Measurements from ENCODE around the gene DNAH5. TPM values are rescaled to one million over a fixed set of nuclear protein-coding genes. Genes with fewer than 3 reads are reported as not detected.

Gene DNAH5
- polyA plus RNA-seq, 10 donors: 0.26 to 1.8 (median 0.65) TPM

DNA sequence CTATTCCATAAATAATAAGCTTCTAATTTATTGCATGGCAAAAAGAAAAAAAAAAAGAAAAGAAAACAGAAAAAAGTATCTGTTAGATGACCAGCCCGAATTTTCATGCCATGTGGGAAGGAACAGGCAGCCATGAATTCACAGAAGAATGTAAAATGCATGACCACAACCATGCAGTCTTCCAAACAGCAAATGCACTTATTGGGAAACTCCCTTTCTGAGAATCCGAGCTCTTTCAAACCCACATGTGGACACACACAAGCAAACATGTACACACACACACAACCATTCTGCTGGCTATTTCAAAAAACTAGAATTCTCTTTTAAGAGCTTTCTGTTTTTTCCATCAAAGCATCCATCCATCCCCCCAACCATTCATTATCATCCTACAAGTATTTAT, 236.1 kb downstream of the DNAH5 start:
- DNase-seq: no peak

DNA sequence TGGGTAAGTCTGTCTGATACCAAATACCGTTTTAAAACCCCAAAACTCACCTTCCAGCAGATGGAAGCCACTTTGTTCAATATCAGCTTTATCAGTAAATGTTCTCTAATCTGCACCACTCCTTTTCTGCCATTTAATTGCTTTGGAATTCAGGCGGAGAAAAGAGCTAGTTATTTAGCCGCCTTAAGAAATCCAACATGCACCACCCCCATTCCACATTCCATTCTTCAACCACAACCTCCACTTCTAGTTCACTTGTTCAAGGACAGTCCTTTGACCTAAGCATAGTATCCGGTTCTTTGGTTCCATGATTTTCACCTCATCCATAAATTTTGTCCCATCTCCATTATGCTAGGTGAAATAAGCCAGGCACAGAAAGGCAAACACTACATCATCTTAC, 240.1 kb downstream of the DNAH5 start:
- DNase-seq: no peak

DNA sequence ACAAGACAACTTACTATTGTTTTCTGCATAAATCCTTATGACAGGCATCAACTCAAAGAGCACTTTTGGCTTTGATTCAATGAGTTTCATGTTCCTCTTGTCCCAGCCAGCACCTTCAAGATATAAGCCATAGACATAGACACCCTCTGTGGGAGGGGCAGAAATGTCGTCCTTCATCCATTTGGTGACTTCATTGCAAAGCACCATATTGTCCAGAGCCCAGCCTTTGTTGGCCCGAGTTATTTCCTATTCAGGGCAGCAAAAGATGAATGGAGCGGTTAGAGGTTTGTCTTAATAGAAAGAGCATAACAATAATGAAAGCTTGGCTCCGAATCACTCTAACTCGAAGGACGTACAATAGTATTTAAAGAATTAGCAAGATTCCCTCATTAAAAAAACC, 243.9 kb downstream of the DNAH5 start:
- DNase-seq: no peak

DNA sequence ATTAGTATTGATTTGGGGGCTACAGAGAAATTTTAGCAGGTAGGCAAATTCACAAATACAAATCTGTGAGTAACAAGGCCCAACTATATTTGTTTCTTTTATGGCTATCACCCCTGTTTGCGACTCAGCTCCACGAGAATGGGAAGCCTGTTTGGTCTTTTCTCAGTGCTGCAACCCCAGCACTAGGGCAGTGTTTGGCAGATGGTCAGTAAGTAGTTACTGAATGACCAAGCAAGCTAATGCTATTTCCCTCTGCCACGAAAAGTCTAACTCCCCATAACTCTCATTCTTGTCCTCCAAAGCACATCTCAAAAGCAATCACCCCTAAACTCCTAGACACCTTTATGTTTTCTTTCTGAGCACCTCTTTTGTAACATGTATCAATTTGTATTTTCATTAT, 245.6 kb downstream of the DNAH5 start:
- DNase-seq: no peak

DNA sequence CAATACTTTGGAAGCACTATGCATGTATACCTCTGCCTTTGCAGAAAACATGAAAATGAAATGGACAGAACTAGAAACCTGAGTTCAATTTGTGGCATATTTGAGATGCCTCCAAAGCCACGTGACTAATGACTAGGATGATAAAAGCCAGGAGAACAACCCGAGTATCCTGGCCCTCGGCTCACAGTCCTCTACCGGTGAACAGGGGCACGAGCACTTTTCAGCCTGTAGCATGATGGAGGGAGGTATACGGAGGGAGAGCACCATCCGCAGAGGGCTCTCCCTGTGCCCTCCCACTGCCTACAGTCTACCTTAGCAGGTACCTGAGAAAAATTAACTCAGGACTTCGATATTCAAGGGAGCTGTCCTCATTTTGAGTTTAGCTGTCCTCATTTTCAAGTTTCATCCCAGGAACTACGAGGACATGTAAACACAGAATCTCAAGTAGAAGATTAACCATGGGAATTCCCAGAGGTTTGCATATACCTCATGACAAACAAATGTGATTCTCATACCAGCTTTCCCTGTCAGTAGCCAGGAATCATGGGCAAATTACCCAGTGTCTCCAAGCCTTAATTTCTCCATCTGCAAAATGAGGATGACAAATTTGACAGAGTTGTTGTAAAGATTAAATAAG, 249.3 kb downstream of the DNAH5 start:
- DNase-seq: no peak

DNA sequence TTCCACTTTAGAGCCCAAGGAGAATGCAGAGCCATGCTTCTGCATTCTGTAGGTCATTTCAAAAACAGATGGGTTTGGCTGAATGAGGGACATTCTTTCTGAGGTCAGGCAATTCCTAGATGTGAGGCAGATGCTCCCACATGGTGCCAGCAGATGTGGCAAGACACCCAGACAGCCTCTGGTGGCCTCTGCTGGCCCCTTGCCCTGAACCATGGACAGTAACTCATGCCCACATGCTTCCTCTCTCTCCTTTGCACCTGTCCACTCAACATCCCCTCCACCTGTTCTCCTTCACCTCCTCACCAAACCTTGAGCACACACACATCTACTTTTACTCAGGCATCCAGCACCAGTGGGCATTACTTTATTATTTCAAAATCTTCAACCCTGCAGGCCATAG, 252.3 kb downstream of the DNAH5 start:
- no peak for DNase-seq

DNA sequence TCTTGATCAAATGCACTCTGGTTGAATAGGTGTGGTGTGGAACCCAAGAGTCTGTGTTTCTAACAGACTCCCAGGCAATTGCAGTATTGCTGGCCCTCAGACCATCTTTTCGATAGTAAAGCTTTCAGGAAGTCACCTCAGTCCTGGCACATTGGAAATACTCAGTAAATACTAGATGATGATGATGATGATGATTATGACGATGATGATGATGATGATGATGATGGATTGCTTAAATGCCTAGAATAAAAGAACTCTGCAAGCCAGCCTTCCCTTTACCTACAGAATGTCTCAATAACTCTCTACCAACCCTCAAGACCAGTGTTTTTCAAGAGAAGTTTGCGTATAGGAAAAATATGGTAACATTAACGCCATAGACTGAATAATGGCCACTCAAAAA, 268.0 kb downstream of the DNAH5 start:
- no peak for DNase-seq

DNA sequence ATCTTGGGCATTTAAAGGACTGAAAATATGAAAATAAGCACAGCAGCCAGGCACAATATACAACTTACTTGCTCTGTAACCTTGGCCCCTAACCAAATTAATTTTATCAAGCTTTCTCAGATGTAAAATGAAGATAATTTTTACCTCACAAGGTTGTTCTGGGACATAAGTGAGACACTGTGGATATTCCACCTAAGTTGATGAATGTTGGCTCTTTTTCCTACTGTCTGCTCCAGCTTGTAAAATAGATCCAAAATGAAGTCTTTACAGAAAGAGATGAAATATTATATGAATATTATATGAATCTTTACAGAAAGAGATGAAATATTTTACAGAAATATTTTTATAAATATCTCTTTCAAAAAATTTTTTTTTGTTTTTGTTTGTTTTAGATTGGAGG, 270.1 kb downstream of the DNAH5 start:
- DNase-seq: peak in 2 of 3 donors; percentile 14

DNA sequence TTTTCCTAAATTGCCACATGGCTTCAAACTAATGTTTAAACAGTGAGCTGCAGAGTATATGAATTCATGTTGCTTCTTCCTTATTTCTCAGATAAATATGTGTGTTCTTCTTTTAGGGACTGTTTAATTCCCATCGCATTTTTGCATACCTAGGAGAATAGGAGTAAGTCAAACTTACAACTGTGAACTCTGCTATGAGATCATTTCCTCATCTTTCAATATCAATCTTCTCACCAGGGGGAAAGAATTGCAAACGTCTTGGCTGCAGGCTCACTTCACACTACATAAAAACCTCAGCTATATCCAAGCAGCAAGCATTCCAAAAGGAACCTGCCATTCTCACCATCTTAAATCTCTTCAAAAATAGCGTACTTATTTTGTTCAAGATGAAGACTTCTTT, 271.0 kb downstream of the DNAH5 start:
- peak in 2 of 3 donors; percentile 48 to 56 for DNase-seq

DNA sequence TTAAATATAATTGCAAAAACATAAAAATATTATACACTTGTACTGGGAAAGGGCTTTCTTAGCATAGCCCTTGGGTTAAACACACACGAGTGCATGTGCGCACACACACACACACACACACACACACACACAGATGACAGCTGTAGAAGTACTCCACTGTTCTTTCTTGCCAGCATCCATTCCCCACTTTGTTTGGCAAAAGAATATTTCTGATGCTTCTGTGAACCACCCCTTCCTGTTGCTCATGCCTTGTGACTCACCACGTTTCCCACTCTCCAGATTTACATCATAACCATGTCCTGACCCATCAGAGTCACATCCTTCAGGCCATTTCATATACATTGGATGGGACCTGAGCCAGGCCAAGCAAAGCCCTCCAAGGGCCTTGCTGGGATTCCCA, 280.1 kb downstream of the DNAH5 start:
- DNase-seq: peak in 1 of 3 donors; percentile 86

DNA sequence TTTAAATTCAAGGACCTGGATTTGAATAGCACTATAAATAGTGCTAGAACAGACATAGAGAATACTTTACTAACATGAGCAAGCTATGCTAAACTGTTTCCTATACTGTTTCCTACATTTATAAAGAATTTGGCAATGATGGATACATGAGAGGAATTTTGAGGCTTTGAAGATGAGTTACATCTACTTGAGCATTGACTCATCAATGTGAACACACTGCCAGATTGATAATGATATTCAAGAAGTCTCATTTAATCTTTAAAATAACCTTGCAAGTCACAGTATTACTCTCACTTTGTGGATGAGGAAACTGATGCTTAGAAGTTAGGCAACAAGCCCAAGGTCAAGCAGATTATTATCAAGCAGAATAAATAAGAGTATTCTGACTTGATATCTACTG, 281.9 kb downstream of the DNAH5 start:
- DNase-seq: peak in 1 of 3 donors; percentile 28

DNA sequence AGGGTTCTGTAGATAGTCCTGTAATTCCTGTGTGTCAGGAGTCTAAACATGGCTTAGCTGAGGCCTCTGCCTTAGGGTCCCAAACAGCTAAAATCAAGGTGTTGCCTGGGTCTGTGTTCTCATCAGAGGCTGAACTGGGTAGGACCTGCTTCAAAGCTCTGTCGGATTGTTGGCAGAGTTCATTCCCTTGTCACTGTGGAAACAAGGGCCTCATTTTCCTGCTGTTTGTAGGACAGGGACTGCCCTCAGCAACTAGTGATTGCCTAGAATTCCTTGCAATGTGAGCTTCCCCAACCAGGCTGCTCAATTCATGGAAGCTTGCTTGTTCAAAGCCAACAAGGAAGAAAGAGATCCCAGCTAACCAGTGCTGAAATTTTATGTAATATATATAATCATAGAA, 283.2 kb downstream of the DNAH5 start:
- no peak for DNase-seq

DNA sequence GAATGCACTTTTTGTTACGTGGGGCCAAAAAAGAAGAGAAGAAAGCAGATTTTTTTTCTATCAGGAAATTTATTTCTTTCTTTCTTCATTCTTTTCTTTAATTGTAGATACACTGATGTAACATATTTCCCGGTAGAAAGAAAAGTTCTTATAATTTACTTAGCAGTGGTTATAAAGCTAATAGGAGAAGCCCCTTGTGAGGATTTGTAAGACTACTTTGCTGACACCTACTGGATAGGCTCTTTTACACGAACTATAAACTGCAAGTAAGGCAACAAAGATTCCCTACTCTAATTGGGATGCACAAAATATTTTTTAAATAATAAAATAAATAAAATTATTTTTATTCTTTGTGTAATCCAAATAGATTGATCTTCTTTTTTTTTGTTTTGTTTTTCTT, 284.4 kb downstream of the DNAH5 start:
- DNase-seq: no peak

DNA sequence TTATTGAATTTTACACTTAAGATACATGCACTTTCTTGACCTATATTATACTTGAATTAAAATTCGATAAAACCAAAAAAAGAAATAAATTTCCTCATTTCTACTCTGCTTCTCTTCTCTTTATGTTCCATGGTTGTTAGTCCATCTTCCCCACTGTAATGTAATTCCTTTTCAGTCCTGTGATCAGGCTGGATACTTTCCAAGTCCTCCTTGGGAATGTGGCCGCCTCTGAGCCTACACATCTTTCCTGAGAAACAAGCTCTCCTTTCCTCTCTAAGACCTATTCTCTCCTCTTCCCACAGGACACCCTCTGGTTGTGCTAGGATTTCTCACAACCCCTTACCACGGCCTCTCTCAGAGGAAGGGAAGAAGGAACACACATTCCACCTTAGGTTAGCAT, 285.1 kb downstream of the DNAH5 start:
- DNase-seq: peak in 1 of 3 donors; percentile 2

DNA sequence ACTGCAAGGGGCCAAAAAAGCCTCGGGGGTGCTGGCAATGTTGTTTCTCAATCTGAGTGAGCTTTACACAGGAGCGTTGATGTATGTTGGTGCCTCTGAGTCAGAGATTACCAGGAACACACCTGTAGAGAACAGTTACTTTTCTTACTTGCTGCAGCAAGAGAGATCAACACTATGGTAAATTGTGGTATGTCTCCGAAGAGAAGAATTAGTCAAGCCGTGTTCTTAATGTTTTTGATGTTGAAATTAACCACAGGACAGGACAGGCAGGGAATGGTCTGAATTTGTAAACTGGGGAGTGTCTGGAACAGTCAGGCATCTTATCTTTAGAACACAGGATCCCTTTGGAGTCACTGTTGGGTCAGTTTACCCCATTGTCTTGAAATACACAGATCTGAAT, 285.7 kb downstream of the DNAH5 start:
- DNase-seq: no peak

DNA sequence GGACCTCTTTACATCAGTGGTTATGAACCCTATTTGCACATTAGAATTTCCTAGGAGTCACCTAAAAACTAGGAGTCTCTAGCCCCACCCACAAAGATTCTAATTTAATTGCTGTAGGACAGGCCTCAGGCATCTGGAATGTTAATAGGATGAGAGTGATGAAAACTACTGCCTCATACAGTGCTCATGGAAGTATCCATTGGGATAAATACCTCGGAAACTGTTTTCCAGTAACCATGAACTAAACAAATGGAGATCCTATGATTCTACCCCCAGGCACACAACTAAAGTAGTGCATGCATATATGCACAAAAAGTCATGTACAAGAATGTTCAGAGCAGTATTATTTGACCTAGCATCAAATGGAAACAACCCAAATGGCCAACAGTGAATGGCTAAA, 286.3 kb downstream of the DNAH5 start:
- no peak for DNase-seq

DNA sequence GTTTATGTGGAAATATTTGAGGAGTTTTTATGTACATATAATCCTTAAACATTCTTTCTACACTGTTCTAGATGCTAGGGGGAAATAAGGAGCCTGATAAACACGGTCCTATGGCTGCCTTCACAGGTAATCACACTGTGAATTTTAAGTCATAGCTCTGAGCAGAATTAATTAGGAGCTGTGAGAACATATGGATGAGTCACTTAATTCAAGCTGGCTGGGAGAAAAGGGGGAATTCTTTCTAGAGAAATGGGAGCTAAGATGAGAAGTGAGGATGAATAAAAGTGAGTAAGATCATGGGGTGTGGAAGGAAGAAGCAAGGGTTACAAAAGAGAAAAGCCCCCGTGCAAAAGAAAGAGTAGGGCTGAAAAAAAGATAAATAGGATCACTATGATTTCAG, 290.8 kb downstream of the DNAH5 start:
- no peak for DNase-seq

DNA sequence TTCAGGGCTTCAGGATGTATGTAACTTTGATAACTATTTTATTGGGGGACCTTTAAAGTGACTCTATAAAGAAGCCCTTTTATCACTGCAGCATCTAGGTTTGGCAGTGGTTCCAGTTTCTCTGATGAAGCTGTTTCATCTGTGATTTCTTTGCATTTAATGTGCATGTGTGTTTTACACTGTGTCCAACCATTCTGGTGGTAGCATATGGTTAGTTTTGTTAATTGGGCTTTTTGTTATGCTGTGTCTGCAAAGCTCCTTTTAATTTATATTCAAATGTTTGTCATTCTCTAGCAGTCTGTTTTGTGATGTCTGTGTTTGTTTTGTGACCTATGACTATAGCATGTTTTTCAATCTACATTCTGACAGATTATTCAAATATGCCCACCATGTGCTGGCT, 294.8 kb downstream of the DNAH5 start:
- no peak for DNase-seq

DNA sequence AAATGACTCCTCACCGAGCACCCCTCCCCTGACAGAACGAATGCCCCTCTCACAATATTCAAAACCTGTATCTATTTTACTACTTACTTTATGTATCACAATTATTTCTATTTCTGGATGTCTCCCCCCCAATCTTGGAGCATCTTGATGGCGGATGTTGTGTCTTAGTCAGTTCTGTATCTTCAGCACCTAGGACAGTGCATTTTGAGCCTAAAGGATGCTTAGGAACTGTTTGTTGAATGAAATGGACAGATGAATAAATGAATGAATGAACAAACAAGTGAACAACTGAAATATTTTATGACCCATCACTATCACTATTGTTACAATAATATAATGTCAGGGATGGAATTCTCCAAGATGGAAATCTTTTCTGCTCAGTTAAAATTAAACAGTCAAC, 295.7 kb downstream of the DNAH5 start:
- no peak for DNase-seq

DNA sequence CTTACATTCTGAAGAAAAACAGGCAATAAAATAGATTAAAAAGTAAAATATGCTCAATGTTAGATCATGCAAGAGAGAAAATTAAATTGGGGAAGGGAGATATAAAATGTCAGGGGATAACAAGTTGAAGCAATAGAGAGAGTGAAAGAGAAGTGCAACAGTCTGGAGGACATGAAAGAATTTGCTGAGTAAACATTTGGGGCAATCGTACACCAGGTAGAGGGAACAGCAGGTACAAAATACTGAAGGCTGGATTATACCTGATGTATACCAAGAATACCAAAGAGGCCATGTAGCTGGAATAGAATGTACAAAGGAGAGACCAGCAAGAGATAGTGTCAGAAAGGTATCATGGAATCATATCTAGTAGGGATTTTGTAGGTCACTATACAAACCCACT, 300.8 kb downstream of the DNAH5 start:
- no peak for DNase-seq

DNA sequence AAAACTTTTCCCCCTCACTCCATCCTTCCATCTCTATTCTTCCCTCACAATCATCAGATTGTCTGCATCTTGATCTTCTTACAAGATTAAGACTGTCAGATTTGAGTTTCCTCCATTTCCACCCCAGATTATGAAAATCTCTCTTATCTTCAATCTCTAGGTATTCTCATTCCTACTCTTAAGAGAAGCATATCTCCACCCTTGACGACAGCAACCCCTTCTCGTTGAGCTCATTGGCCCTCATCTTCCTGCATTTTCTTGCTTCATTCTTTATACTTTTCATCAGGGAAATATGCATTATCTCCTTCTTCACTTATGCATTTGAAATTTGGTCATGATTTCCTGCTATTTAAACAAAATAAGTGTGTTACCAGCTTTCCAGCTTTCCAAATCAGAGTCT, 301.3 kb downstream of the DNAH5 start:
- no peak for DNase-seq
